GM18870 (cell line): Measurements from ENCODE around the gene KCNJ18.
"Not testable (repeated sequence)": the region's sequence is repeated elsewhere in the genome, so short reads cannot be mapped to it uniquely, and the experiment has no call there.

Experiments
- ATAC-seq: cut with Tn5 transposase; IDR thresholded peaks from one replicate; pipeline ENCODE4 v1.9.1; 2021; ENCODE audit warnings: moderate library complexity; ENCODE audit not compliant: unreplicated experiment

KCNJ18 gene

GRCh38 chr17:21691883-21692703, at the start of gene KCNJ18:
KCNJ18 (plus strand) TSS chr17:21692523; CDS start chr17:21702787, 10,264 bp downstream.
- ATAC-seq = not testable (repeated sequence)

- ATAC-seq = not testable (repeated sequence)
These were observed 44.2 kb upstream of the KCNJ18 start for GRCh38 chr17:21648125-21648524.

- ATAC-seq = not testable (repeated sequence)
These were observed 42.3 kb upstream of the KCNJ18 start for GRCh38 chr17:21650043-21650442.

- not testable (repeated sequence) for ATAC-seq
These were observed 40.3 kb upstream of the KCNJ18 start for GRCh38 chr17:21652049-21652448.

- ATAC-seq = not testable (repeated sequence)
These were observed 39.1 kb upstream of the KCNJ18 start for GRCh38 chr17:21653211-21653610.

GRCh38 chr17:21656518-21657309, 35.6 kb upstream of the KCNJ18 start:
- not testable (repeated sequence) for ATAC-seq

- not testable (repeated sequence) for ATAC-seq
These were observed 32.7 kb upstream of the KCNJ18 start for GRCh38 chr17:21659635-21660034.

- ATAC-seq = not testable (repeated sequence)
These were observed 30.9 kb upstream of the KCNJ18 start for GRCh38 chr17:21661455-21661854.

GRCh38 chr17:21663166-21663565, 29.2 kb upstream of the KCNJ18 start:
- ATAC-seq = not testable (repeated sequence)

GRCh38 chr17:21663614-21664474, 28.5 kb upstream of the KCNJ18 start:
- ATAC-seq = not testable (repeated sequence)

GRCh38 chr17:21665171-21665570, 27.2 kb upstream of the KCNJ18 start:
- ATAC-seq = not testable (repeated sequence)

GRCh38 chr17:21665935-21666493, 26.3 kb upstream of the KCNJ18 start:
- ATAC-seq = not testable (repeated sequence)

- ATAC-seq = not testable (repeated sequence)
These were observed 25.5 kb upstream of the KCNJ18 start for GRCh38 chr17:21666711-21667412.

GRCh38 chr17:21667413-21668117, 24.8 kb upstream of the KCNJ18 start:
- ATAC-seq = not testable (repeated sequence)

- not testable (repeated sequence) for ATAC-seq
These were observed 24.2 kb upstream of the KCNJ18 start for GRCh38 chr17:21668118-21668488.

GRCh38 chr17:21668746-21669508, 23.4 kb upstream of the KCNJ18 start:
- not testable (repeated sequence) for ATAC-seq

GRCh38 chr17:21669616-21670360, 22.5 kb upstream of the KCNJ18 start:
- not testable (repeated sequence) for ATAC-seq
